GM18520 (cell line): ENCODE results near the gene KLRD1.
"Not testable (repeated sequence)": the region's sequence is repeated elsewhere in the genome, so short reads cannot be mapped to it uniquely, and the experiment has no call there.

Experiments
- ATAC-seq: cut with Tn5 transposase; IDR thresholded peaks from one replicate; pipeline ENCODE4 v1.9.1; 2021; ENCODE audit not compliant: unreplicated experiment

KLRD1 gene, protein sequence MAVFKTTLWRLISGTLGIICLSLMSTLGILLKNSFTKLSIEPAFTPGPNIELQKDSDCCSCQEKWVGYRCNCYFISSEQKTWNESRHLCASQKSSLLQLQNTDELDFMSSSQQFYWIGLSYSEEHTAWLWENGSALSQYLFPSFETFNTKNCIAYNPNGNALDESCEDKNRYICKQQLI

DNA sequence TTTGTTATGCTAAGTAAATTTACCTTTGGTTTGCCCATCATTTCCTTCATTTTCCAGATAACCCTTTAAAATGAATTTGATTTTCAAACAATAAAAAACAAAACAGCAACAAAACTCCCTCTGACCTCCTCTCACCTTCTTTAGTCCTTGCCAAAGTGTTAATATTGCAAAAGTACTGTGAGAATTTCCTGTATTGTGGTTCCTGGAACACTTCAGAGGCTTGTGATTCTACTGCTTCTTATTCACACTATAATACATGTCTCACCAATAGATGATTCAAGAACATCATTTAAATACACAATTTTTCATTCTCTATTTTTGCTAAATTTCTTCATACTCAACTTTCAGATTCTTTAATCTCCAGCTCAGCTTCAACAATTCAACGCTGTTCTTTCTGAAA is at the start of gene KLRD1:
Gene KLRD1 (plus strand): TSS at position 241 of the 400 bp plus-strand sequence. CDS start 208 bp downstream, outside the sequence.
- no peak for ATAC-seq

DNA sequence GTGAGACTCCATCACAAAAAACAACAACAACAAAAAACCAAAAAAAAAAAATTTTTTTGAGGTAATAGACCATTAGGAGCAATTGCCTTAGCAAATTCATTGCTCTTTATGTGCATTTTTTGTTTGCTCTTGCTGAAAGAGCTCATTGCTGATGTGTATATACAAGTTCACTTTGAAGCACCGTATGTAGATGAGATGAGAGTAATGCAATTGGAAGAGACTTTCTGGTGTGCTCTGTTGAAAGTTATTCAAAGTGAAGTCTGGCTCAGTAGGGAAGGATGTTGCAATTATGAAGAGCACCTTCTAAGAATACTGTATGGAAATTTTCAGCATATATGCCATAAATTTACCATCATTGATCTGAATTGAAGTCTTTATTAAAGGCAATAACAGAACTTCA is 46.7 kb upstream of the KLRD1 start:
- ATAC-seq = no peak

DNA sequence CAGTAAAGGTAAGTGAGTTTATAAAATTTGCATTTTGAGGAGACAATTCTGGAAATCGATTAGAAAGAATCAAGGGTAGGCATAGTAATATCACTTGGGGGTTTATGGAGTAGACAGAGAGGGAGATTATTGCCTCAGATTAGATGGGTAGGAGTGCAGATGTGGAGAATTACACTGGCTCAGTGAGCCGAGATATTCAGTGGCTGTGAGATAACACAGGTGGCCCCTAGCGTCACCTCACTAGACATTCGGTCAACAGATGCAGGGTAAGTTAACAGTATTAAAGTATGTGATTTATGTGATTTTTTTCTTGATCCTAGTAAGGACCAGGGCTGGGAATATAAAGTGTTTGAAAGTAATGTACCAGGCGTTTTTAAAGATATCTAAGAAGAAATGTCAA is 39.6 kb upstream of the KLRD1 start:
- no peak for ATAC-seq

DNA sequence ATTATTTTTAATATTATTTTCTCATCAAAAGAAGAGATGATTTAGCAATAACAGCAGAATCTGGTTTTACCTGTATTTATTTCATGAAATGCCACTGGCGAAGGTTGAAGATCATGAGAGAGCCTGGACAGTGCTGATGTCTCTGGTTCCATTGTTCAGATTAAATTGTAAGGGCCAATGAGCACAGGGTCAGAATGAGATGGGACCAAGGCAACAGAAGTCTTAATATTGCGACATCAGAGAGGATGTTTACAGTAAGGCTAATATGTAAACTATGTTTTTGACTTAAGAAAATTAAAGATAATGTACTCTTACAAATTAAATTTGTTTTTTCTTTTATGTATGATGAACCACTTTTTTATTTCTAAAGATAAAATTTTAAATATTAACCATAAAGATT is 35.2 kb upstream of the KLRD1 start:
- ATAC-seq = no peak

DNA sequence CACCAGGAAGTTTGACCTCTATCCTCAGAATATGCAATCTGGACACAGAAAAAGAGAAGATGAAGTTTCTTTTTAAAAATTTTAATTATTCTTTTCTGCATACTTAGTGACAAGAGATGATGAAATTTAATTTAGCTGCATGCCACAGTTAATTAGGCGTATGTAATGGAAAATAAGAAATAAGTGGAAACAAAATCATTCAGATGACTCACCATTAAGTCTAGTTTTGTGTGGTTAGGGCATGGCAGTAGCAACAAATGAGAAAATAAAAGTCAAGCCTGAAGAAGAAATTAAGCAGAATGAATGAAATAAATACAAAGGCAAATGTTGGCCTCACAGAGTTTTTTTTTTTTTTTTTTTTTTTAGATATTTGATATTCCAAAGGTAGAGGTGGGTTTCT is 30.9 kb upstream of the KLRD1 start:
- no peak for ATAC-seq

DNA sequence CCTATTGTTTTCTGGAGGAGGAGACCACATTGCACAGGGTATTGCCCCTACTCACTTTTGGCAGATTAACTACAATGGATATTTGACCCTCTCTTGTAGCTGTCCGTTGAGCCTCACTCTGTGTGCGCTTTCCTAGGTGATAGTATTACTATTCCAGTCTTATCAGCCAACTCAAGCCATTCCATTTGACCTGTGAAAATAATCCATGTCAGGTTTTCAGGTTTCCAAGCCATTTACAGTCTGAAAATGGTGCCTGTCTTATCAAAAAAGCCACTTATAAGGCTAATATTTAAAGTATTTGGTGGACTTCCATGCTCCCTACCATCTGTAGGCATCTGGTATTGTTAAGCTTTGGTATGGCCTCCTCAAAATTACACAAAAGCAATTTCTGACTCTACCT is 29.6 kb upstream of the KLRD1 start:
- no peak for ATAC-seq

DNA sequence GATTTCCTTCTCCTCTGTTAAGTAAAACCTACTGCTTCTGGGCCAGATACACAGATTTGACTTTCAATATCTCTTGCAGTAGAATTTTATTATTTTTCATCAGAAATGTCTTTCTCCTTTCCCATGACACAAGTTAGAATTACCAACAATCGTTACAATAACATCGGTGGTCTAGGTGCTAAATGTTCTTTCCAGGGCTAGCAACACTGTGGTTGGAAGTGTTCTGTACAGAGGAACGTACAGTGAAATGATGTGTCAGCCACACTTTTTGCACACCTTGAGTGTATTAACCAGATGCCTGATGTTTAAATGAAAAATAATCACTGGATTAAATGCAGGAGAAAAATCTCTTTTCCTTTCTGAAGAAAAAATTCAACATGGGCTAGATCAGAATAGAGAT is 27.7 kb upstream of the KLRD1 start:
- ATAC-seq = no peak

DNA sequence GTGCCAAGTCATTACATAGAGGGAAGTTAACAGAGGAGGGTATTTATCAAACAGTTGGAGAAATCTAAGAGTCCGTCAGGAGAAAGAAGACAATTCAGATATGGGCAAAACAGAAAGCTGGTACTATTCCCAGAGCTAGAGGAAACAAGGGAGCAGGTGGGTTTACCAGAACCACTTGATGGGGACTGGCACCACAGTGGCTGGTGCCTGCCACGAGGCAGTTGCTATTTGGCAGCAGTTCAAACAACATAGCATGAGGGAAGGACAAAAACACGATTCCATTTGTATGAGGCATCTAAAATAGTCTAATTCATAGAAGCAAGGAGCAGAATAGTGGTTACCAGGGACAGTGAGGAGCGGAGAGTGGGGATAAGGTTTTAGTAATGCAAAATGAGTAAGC is 24.6 kb upstream of the KLRD1 start:
- ATAC-seq = no peak

DNA sequence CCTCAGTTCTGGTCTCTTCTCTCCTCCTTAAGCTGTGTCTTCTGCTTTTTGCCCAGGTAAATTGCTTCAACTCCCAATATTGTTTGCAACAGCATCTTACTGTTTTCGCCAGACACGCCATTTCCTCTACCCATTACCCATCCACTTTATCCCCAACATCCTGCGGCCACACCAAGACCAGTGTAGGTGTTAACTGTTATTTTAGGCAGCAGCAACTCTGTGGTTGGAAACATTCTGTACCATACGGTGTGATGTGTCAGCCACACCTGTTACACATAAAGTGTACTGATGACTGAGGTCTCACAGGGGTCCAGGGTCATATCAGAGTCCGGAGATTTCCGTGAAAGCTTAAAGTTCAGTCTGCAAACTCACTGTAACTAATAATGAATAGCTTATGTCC is 21.8 kb upstream of the KLRD1 start:
- no peak for ATAC-seq

DNA sequence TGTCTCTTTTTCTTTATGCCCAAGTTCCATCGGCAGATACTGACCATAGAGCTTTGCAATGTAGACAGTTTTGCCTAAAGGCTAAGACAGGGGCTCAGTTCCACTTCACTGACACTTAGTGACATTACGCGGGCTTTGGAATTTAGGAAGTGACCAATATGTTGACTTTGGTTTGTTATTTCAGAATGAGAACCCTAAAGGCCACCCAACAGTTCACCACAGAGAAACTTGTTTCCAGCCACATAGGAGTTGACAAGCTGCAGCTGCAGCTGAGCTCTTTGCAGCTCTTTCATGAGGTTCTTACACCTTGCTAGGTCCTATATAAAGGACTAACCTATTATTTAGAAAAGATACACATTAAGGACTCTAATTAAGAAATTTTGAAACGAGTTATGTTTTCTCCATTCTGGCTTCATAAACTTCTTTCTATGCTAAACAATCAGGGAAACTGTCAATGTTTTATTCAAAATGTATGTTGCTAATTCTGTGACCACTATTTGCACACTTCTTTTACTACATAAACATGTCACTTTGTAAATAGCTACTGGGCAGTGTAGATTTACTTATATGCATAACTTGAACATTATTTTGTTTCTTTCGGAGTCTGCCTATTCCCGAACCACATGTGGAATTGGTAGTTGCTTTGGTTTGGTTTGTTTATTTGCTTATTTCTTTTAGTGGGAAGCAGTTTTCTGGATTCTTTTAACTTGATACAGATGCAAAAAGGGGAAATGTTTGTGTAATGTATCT is 18.5 kb upstream of the KLRD1 start:
- ATAC-seq = no peak

DNA sequence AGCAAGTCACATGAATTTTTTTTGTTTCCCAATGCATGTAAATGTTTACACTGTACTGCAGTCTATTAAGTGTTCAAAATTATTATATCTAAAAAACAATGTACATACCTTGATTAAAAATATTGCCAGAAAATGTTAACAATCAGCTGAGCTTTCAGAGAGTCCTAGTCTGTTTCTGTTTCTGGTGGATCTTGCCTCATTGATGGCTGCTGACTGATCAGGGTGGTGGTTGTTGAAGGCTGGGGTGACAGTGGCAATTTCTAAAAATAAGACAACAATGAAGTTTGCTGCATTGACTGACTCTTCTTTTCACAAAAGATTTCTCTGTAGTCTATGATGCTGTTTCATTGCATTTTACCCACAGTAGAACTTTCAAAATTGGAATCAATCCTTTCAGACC is 16.6 kb upstream of the KLRD1 start:
- ATAC-seq = no peak

DNA sequence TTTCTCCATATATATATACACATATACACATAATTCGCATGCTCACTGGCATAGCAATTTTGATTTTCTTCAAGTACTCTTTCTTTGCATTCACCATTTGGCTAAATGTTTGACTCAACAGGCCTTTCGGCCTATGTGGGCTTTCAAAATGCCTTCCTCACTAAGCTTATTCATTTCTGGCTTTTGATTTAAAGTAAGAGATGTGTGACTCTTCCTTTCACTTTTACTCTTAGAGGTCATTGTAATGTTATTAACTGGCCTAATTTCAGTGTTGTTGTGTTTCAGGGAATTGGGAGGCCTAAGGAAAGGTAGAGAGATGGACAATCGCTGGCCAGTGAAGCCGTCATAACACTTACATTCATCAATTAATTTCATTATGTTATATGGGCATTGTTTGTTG is 14.5 kb upstream of the KLRD1 start:
- ATAC-seq = peak; percentile 41

DNA sequence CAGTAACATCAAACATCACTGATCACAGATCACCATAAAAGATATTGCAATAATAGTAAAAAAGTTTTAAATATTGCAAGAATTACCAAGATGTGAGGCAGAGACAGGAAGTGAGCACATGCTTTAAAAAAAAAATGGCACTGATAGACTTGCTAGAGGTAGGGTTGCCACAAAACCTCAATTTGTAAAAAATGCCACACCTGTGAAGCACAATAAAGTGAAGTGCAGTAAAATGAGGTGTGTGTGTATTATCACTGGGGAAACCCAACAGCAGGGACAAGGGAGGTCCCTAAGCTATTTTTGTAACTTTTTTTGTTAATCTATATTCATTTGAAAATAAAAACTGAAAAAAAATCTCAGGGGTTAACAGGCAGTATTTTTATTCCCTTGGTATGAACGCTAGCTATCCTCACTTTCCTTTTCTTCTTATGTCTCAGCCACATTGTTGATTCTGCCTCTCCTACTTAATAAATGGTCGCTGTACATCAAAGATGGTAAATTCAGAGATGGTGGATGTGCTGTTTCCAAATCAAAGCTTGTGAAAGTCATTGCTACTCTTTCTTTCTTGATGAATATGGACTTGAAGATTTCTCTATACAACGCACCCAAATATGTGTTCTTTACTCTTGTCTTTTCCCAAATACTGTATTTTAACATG is 14.0 kb upstream of the KLRD1 start:
- peak; percentile 28 for ATAC-seq

DNA sequence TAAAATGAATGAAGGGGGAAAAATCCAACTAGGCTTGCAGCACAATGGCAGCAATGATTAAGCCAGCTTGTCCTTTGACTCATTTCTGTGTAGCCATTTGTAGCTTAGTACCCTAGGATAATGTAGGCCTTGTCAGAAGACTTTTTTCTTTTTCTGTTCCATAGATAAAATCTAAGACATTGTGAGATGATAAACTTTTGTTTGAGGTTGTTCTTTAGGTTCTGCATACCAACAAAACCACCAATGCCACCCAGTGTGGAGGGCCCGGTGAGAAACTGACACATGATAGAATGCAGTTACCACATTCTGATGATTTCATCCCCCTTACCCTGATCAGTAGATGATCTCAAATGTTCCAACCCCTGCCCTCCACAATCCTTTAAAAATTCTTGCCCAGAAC is 6.6 kb upstream of the KLRD1 start:
- no peak for ATAC-seq

DNA sequence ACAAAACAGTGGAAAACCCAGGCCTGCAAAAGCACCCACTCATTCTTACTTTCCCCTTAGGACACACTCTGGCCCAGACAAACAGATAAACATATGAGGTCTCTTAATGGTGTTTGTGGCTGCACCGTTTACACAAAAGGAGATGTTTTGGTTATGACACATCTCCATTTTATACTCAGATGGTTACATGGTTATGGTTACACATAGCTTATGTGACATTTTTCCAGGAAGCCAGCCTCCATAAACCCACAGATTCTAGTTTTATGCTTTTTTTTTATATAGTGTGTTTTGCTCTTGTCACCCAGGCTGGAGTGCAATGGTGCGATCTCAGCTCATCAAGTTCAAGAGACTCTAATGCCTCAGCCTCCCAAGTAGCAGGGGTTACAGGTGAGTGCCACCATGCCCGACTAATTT is 3.5 kb upstream of the KLRD1 start:
- no peak for ATAC-seq

DNA sequence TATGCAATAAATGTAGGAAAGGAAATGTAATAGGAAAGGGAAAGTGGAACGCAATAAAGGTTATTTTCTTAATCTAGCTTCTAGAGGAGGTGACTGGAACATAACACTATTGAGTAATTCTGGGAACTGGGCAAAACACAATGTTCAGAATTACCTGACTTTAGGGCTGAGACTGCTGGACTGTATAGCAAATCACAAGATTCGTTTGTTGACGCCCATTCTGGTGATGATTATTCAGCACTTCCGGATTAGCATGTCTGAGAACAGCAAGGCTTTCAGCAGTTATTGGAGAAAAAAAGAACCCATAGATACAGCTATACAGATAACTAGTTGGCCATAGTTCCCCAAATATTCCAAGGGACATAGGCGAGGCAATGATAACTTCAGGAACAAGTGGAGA is 2.3 kb upstream of the KLRD1 start:
- no peak for ATAC-seq

DNA sequence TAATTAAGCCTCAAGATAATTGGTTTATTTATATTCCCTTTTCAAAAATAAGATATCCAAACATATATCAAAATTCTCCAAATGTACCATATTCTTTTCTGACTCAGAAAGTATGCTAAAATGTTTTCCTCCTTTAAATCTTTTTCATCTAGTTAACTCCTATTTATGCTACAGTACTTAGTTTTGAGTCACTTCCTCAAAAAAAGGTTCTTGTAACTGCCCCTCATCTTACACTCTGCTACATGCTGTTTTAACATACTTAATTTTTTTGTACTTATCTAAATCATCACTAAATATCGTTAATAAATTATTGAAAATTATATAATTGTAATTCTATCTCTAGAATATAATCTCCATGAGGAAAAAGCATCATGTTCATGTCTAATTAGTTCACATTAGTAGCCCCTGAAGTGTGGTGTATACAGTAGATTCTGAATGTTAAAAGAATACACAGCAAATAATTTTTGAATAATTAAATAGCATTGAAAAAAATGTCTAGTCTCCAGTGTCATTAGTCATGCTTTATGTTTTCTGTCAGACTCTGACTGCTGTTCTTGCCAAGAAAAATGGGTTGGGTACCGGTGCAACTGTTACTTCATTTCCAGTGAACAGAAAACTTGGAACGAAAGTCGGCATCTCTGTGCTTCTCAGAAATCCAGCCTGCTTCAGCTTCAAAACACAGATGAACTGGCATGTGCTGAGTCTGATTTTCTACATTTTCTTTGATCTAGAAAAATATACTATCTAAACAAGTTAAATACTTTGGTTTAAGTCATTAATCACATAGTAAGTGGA is 3.5 kb downstream of the KLRD1 start:
- ATAC-seq = no peak

DNA sequence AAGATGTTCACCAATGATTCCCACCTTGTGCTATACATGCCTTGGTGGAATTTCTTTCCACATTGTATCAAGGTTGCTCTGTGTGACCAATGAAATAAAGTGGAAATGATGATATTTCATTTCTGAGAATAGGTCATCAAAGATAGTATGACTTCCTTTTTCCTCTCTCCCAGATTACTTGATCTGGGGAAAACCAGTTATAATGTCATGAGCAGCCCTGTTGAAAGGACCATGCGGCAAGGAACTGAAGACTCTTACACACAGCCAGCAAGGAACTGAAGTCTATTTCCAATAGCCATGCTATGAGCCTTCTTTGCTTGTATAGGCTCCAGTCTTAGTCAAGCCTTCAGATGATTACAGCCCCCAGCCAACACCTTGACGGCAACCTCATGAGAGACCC is 11.7 kb downstream of the KLRD1 start:
- no peak for ATAC-seq

DNA sequence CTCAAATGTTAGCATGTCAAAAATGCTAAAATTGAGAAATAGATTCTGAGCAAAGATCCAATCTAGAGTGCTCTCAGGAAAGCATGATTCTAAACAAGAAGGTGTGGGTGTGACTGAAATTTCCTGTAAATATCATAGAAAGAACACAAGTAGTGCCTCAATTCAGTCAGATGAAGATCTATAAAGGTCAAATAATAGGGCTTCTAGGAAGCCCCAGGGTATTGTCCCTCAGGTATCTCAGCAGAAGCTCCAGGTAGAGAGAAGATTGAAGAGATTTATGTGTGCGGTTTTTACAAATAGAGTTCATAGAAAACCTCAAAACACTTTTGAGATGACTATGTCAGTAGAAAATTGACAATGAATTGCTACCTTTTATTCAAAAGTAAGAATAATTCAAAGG is 13.0 kb downstream of the KLRD1 start:
- no peak for ATAC-seq

DNA sequence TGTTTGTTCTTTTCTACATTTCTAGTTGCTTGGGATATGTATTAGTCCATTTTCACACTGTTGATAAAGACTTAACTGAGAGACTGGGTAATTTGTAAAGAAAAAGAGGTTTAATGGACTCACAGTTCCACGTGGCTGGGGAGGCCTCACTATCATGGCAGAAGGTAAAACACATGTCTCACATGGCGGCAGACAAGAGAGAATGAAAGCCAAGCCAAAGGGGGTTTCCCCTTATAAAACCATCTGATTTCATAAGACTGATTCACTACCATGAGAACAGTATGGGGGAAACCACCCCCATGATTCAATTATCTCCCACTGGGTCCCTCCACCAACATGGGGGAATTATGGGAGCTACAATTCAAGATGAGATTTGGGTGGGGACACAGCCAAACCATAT is 21.0 kb downstream of the KLRD1 start:
- not testable (repeated sequence) for ATAC-seq

DNA sequence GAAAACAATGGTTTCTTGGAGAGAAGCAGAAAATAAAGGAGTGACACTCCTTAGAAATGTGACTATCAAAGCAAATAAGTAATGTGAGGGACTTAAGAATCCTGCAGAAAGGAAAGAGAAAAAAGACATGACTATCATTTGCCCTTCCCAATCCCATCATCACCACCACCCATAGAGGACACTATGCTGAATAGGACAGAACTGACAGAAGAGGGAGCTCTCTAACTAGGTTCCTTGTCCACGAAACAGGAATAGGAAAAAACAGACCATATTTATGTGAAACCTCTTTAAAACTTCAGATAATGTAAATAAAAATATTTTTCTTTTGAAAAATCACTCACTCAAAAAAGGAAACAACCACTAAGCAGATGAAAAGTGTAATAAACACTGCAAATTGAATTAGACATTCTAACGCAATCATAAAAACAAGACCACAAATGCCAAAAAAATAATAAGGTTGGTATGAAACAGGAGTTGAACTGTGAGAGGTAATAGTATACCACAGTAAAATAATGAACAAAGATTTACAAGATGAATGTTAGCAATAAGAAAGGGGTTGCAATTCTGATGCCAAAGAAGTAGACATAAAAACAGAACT is 24.1 kb downstream of the KLRD1 start:
- ATAC-seq = no peak
